Sigmoid colon (tissue), 7 donors: Measurements from ENCODE around the gene GNAS. TPM values are rescaled to one million over a fixed set of nuclear protein-coding genes. Genes with fewer than 3 reads are reported as not detected.

Experiments
- DNase-seq: peaks from one replicate; pipeline ENCODE4 v3.0.0-alpha.2; 2019
- H3K27ac ChIP-seq, 4 donors: fragments of 200-600 bp; sonication (generic); one replicate each; pipeline ENCODE4 v1.5.1; 2016 to 2019; ENCODE audit warnings: mild to moderate bottlenecking in 1 of 4
- H3K27me3 ChIP-seq, 3 donors: fragments of 200-600 bp; sonication (generic); one replicate each; pipeline ENCODE4 v1.5.1; 2019; ENCODE audit warnings: mild to moderate bottlenecking in 1 of 3
- H3K36me3 ChIP-seq, 4 donors: fragments of 200-600 bp; sonication (generic); one replicate each; pipeline ENCODE4 v1.5.1; 2016 to 2019
- H3K4me1 ChIP-seq, 4 donors: fragments of 200-600 bp; sonication (generic); one replicate each; pipeline ENCODE4 v1.5.1; 2017 to 2019
- H3K4me3 ChIP-seq, 4 donors: fragments of 200-600 bp; sonication (generic); one replicate each; pipeline ENCODE4 v1.5.1; 2017 to 2019; ENCODE audit warnings: mild to moderate bottlenecking in 2 of 4, moderate library complexity in 1 of 4
- H3K9me3 ChIP-seq, 4 donors: fragments of 200-600 bp in 3 of 4; sonication (generic) in 3 of 4; one replicate each; pipeline versions ENCODE4 v1.5.1 to v1.6.1; 2013 to 2019
- CTCF ChIP-seq, 4 experiments: fragments of 450-650 bp in 3 of 4; fragments of 200-600 bp in 1 of 4; IDR thresholded peaks; one replicate each; pipeline ENCODE4 v1.5.1; 2016 to 2019; ENCODE audit warnings: antibody characterized with exemption in 4 of 4, mild to moderate bottlenecking in 3 of 4, moderate library complexity in 2 of 4
- EP300 ChIP-seq, 4 donors: sonication (generic); formaldehyde crosslinking; IDR thresholded peaks; one replicate each; pipeline ENCODE4 v1.6.1; 2017; ENCODE audit warnings: antibody characterized with exemption in 4 of 4
- POLR2A ChIP-seq, 2 donors: fragments of 450-650 bp; IDR thresholded peaks; one replicate each; pipeline ENCODE4 v1.6.1; 2016; ENCODE audit warnings: antibody characterized with exemption in 2 of 2, mild to moderate bottlenecking in 2 of 2, moderate library complexity in 2 of 2
- POLR2AphosphoS5 ChIP-seq, 4 donors: sonication (generic); formaldehyde crosslinking; IDR thresholded peaks; one replicate each; pipeline ENCODE4 v1.6.1; 2017; ENCODE audit warnings: antibody characterized with exemption in 4 of 4
- WGBS, 2 donors: extraction: QIAGEN DNeasy Blood & Tissue Kit; methylation state at CpG; one replicate each; pipeline ENCODE4 v1.1.7; 2013; 5-methylcytosine and 5-hydroxymethylcytosine counted together
- intact Hi-C: fragments of 100-400 bp; cut with DNase I; formaldehyde crosslinking; loops from one replicate; pipeline ENCODE4 v1.15.1; 2023
- polyA plus RNA-seq, 3 donors: library from polyadenylated mRNA; stranded (reverse); fragments of 200-250 nt; gene quantifications; one replicate each; pipeline ENCODE4 v1.2.3, GENCODE V29; 2013
- total RNA-seq, 4 donors: library from RNA; depleted of rRNA; stranded (reverse); fragments of >200 nt; gene quantifications; one replicate each; pipeline ENCODE4 v1.1.0, GENCODE V29; 2016
- donor health status: healthy with polysubstance abuse.
- donor health status: Bipolar disorder and iron deficiency.
- donor health status: healthy.

GNAS gene
- total and polyA plus RNA-seq, 7 donors, result 449 to 808 (median 535) TPM

- WGBS, 2 donors, result 90 to 93% methylated on average over 9 of the region's 9 CpGs
- intact Hi-C loops, result no loop called here
- no peak overlapping the region for H3K4me3 ChIP-seq
- TF ChIP-seq POLR2A (IDR thresholded peaks at IDR 0.05) (no peak), EP300 (IDR thresholded peaks at IDR 0.05) (no peak)
- DNase-seq, result no peak
- peaks cover 0 to 6% (median 1%) of the 10 kb centered on the region in 4 donors for H3K4me1 ChIP-seq
- no peaks in the 10 kb centered on the region for H3K9me3 ChIP-seq
- H3K27me3 ChIP-seq, result no peaks in the 10 kb centered on the region
- H3K36me3 ChIP-seq, result no peaks in the 10 kb centered on the region
- no peak overlapping the region for H3K27ac ChIP-seq
Measured at GRCh38 chr20:58883241-58883691, 30.8 kb downstream of the GNAS start.

- TF ChIP-seq POLR2A (IDR thresholded peaks at IDR 0.05) (no peak), POLR2AphosphoS5 (IDR thresholded peaks at IDR 0.05) (no peak), EP300 (IDR thresholded peaks at IDR 0.05) (no peak), CTCF (IDR thresholded peaks at IDR 0.05) (no peak)
- WGBS, 2 donors, result 71 to 83% methylated on average over 3 of the region's 3 CpGs
- H3K4me3 ChIP-seq, result no peak overlapping the region
- no peak for DNase-seq
- no peak overlapping the region for H3K27ac ChIP-seq
- no peaks in the 10 kb centered on the region for H3K36me3 ChIP-seq
- peaks cover 0 to 8% (median 3%) of the 10 kb centered on the region in 4 donors for H3K4me1 ChIP-seq
- H3K27me3 ChIP-seq, result no peaks in the 10 kb centered on the region
- H3K9me3 ChIP-seq, result no peaks in the 10 kb centered on the region
- intact Hi-C loops, result no loop called here
Measured at GRCh38 chr20:58884966-58885365, 32.5 kb downstream of the GNAS start.

DNA sequence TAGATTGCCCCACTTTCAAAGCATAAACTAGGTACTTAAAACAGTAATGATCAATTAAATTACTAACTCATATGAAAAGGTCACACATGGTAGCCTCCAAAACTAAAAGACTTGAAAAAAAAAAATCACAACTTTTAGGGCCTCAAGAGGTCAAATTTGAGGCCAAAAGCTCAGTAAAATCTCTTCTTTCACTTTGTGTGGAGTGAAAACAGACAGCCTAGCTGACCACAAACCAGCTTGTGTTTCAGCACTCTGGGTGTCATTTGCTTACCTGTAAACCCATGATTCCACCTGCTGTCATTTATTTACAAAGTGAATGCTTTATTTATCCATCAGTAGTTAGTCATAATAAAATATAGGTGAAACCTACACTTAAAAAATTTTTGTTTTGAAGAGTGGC, 34.0 kb downstream of the GNAS start:
- TF ChIP-seq CTCF (IDR thresholded peaks at IDR 0.05) (no peak), POLR2AphosphoS5 (IDR thresholded peaks at IDR 0.05) (no peak), EP300 (IDR thresholded peaks at IDR 0.05) (no peak), POLR2A (IDR thresholded peaks at IDR 0.05) (no peak)
- H3K4me1 ChIP-seq, result peaks cover 0 to 15% (median 5%) of the 10 kb centered on the region in 4 donors
- intact Hi-C loops, result no loop called here
- no peaks in the 10 kb centered on the region for H3K36me3 ChIP-seq
- H3K27me3 ChIP-seq, result no peaks in the 10 kb centered on the region
- H3K9me3 ChIP-seq, result no peaks in the 10 kb centered on the region
- no peak for DNase-seq
- H3K4me3 ChIP-seq, result no peak overlapping the region
- no peak overlapping the region for H3K27ac ChIP-seq

- no peaks in the 10 kb centered on the region for H3K9me3 ChIP-seq
- intact Hi-C loops, result no loop called here
- H3K27me3 ChIP-seq, result no peaks in the 10 kb centered on the region
- H3K27ac ChIP-seq, result peak overlapping the region; percentile 98 to 100 (median 99)
- H3K4me3 ChIP-seq, result peak overlapping the region; percentile 50 to 93 (median 87)
- H3K36me3 ChIP-seq, result no peaks in the 10 kb centered on the region
- H3K4me1 ChIP-seq, result peaks cover 0 to 15% (median 7%) of the 10 kb centered on the region in 4 donors
- no peak for TF ChIP-seq EP300 (IDR thresholded peaks at IDR 0.05)
- no peak for TF ChIP-seq POLR2A (IDR thresholded peaks at IDR 0.05)
- TF ChIP-seq CTCF (IDR thresholded peaks at IDR 0.05), result no peak
- no peak for TF ChIP-seq POLR2AphosphoS5 (IDR thresholded peaks at IDR 0.05)
- no peak for DNase-seq
- WGBS, 2 donors, result 48 to 60% methylated on average over 12 of the region's 12 CpGs
Measured at GRCh38 chr20:58888103-58888502, 35.6 kb downstream of the GNAS start.

DNA sequence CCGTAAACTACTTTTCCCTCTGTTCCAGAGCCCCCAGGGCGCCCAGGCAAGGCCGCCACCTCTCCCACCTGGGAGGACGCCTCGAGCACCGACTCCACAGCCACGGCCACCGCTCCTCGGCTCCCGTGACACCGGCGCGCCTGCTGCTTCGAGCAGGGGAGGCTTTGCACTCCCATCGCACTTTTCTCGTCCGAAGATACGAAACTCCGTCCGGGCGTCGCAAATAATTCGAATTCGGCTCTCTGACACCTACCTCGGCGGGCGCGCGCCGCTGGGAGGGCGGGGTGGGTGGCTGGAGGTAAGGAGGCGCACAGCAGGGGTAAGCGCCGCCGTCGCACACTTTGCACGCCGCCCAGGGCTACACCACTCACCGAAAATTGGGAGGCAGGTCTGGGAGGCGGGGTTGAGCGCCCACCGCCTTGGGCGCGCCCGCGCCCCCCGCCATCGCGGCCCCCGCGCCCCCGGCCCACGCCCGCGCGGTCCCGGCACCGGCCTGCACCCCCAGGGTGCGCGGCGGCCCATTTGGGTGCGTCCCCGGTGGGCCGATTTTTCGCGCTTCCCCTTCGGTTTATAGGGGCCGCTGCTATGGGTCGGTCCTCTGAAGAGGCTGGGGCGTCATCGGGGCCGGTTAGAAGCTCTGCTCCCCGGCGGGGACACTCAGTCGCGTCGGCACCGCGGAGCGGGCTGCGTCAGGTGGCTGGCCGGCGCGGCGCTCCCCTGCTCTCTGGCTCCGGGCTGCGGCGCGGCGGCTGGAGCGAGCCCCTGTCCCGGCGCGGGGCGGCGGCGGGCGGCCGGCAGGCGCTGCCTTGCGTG, 36.2 kb downstream of the GNAS start:
- Histone ChIP-seq H3K4me1 (peaks cover 0 to 21% (median 13%) of the 10 kb centered on the region in 4 donors), H3K27me3 (no peaks in the 10 kb centered on the region), H3K9me3 (no peaks in the 10 kb centered on the region), H3K27ac (peak overlapping the region; percentile 98 to 100 (median 99)), H3K36me3 (no peaks in the 10 kb centered on the region), H3K4me3 (peak overlapping the region; percentile 50 to 93 (median 87))
- 44 to 55% methylated on average over 101 of the region's 101 CpGs for WGBS, 2 donors
- DNase-seq, result peak; percentile 93
- TF ChIP-seq EP300 (IDR thresholded peaks at IDR 0.05) (no peak), POLR2A (IDR thresholded peaks at IDR 0.05) (peak in 1 of 2 donors; percentile 47), POLR2AphosphoS5 (IDR thresholded peaks at IDR 0.05) (peak; percentile 89 to 96 (median 96)), CTCF (IDR thresholded peaks at IDR 0.05) (no peak)
- intact Hi-C loops, result no loop called here
